Measurements from ENCODE around the gene UBQLN1. TPM values are rescaled to one million over a fixed set of nuclear protein-coding genes. Genes with fewer than 3 reads are reported as not detected.
"Not testable (repeated sequence)": the region's sequence is repeated elsewhere in the genome, so short reads cannot be mapped to it uniquely, and the experiment has no call there.

The UBQLN1 gene
- total RNA-seq = 119 and 126 TPM in 2 replicates

DNA sequence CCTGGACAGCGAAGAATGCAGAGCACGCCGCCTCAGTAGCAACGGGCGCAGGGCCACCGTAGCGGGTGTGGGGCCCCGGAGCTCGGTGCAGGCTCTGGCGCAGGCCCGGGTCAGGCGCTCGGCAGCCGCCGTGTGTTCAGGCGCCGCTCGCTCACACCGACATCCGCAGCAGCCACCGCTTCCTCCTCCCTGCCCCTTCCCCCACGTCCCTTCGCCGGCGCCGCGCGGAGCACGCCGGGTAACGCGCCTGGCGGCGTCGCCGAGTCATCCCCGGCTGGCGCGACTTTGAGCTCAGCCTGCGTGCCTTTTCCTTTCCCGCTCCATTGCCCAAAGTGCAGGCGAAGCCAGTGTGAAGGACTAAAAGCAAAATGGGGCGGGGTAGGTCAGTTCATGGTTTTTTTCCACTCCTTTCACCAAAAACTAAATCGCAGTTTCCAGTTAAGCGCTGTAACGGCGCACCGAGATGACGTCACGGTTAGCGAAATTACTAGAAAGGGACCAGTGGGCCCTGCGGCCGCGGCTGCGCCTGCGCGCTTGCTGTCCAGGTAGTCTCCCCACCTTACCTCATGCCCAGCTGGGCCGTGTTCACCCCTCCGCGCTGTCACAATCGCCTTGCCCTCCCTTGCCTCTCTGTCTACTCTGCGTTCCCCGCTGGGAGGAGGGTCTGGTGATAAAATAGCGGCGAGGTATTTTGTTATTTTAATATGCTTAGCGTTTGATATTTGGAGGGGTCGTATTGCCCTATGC lies at the start of gene UBQLN1:
UBQLN1 (minus strand) TSS at position 191 of the 747 bp plus-strand sequence. CDS start 279 bp downstream, outside the sequence.
- intact Hi-C loops (cut with micrococcal nuclease) = loop anchor here (1.0 to 10.0 kb wide), 7 partner anchors 36 to 272 kb away; partner anchors contain the start of genes GKAP1, HNRNPK, IDNK and KIF27

DNA sequence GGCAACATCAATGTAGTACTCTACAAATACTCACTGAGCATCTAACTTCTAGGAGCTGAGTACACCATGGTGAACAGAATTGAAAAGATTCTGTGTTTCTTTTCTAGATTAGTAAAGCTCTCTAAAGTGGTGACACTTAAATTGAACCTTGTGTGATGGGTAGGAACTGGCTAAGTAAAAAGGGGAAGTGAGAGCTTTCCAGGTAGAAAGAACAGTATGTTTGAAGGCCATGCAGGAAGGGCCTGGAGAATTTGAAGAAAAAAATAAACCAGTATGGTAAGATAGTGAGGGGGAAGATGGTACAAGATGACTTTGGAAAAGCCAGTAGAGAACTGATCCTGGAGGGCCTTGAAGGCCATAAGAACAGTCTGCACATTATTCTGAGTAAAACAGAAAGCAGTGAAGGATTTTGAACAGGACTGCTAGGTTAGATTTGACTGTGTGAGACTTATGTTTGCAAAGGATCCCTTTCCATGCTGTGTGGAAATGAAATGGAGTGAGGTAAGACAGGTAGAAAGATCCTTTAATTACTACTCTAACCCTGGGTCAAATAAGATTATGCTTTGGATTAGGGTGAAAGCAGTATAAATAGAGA lies 46.7 kb upstream of the UBQLN1 start:
- intact Hi-C loops (cut with micrococcal nuclease) = no loop called here

DNA sequence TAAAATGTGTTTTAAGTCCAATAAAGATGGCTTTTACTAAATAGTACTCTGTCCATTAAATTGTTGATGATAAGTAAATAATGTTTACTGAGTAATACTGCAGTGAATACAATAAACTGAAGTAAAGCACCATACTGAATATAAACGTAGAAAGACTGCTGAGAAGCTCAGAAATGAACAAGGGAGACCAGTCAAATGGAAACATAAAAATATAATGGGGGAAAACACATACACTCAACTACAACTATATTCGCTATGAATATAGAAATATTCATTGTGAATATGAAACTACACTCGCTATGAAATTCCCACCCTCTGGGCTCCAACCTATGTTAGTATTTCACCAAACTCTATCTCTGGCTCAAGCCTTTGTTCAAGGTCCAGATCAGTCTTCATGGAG lies 41.9 kb upstream of the UBQLN1 start:
- intact Hi-C loops (cut with micrococcal nuclease) = no loop called here

DNA sequence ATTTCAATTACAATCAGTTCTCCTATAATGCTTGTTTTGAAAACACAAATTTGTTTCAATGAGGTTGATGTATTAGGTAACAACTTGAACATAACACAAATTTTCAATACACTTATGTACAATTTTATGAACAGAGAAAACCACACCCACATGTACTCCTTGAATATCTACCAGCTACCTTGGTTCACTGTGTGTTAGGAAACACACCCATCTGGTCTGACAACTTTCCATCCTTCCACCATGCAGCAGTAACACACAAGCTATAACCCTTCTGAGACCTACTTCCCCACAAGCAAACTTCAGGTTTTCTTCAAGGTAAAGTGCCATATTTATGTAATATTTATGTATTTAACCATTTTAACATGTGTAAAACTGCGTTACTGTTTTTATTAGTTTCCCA lies 36.4 kb upstream of the UBQLN1 start:
- intact Hi-C loops (cut with micrococcal nuclease) = no loop called here

DNA sequence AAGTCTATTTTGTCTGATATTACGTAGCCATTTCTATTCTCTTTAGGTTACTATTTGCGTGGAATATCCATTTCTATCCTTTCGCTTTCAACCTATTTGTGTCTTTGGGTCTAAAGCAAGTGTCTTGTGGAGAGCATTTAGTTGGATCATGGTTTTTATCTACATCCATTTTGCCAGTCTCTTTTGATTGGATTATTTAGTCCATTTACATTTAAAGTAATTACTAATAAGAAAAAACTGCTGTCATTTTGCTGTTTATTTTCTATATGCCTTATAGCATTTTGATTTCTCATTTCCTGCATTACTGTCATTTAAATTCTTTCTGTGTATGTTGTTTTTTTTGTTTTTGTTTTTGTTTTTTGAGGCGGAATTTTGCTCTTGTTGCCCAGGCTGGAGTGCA lies 26.0 kb upstream of the UBQLN1 start:
- intact Hi-C loops (cut with micrococcal nuclease) = no loop called here

DNA sequence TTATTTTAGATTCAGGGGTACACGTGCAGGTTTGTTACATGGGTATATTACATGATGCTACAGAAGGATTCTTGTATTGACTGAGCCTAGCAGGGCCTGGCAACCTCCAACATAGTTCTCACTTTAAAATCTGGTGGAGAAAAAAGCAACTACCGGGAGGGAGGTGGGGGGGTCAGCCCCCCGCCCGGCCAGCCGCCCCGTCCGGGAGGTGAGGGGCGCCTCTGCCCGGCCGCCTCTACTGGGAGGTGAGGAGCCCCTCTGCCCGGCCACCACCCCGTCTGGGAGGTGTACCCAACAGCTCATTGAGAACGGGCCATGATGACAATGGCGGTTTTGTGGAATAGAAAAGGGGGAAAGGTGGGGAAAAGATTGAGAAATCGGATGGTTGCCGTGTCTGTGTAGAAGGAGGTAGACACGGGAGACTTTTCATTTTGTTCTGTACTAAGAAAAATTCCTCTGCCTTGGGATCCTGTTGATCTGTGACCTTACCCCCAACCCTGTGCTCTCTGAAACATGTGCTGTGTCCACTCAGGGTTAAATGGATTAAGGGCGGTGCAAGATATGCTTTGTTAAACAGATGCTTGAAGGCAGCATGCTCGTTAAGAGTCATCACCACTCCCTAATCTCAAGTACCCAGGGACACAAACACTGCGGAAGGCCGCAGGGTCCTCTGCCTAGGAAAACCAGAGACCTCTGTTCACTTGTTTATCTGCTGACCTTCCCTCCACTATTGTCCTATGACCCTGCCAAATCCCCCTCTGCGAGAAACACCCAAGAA lies 21.0 kb upstream of the UBQLN1 start:
- intact Hi-C loops (cut with micrococcal nuclease) = not testable (repeated sequence)

DNA sequence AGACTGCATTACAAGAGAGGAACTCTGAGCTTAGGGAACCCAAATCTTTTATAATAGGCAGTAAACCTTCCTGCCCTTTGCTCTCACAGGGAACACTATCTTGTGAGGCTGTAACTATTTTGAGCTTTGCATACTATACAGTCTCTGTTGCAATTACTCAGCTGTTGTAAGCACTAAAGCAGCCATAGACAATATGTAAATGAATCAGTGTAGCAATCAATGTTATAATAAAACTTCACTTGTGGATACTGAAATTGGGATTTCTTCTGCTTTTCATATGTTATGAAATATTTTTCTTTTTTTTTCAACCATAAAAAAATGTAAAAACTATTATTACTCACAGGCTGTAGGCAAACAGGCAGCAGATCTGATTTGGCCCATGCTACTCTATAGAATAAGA lies 16.7 kb upstream of the UBQLN1 start:
- intact Hi-C loops (cut with micrococcal nuclease) = no loop called here

DNA sequence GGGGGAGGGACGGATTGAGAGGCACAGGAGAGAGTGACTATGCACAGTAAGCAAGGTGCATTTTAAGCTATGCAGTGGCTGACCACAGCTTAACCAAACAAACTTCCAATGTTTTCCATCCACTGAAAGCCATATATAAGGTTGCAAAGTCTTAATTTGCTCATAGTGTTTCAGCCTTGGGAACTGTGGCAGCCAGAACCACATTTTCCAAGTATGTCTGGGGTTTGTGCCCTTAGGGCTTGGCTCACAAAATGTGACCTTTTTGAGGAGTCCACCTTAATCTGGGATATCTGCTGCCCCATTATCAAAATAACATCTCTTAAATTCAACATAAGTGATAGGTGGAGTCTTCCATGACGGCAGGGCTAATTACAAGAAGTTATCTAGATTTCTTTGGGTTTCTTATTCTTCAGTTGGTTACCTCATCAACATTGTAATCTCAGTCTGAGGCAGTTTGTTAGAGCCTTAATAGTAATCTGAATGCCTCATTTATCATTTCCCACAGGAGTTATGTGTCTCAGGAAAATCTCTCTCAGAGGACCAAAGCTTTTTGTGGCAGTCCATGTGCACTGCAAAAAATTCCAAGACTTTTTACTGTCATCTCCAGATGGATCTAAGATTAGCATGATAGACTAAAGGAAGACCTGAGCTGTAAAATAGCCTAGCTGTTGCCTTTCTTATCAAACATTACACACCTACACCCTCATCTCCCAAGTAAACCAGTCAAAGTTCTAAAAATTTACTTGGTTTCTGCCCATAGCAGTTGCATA lies 15.2 kb upstream of the UBQLN1 start:
- intact Hi-C loops (cut with micrococcal nuclease) = no loop called here

DNA sequence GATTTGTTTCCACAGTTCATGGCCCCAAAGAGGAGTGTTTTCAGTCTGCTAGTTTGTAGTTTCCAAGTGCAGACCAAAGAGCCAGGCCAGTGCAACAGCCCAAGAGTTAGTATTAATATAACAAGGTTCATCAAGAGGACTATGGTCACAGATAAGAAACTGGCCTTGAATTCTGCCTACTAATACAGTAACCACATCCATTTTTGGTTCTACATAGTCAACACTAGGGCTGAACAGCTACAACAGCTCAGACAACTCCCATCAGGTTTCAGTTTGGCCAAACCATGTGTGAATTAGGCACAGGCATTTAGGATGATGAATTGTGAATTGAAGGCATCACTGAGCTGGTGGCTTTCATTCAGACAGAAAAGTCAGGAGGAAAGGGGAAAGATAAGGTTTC lies 13.8 kb upstream of the UBQLN1 start:
- intact Hi-C loops (cut with micrococcal nuclease) = no loop called here

DNA sequence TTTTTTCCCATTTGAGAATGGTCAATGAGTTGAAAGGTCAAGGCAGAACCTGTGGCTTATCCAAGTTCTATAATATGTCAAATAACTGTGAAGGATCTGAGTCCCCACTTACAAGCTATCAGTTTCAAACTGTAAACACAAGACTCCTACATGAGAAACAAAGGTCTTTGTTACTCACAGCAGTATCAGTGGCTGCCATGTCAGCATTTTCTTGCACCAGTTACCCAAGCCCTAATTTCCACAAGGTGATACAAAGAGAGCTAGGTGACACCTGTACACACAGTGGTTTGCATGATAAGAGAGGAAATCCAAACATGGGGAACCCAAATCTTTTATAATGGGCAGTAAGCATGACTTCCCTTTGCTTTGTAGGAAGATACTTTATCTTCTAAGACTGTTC lies 8.0 kb upstream of the UBQLN1 start:
- intact Hi-C loops (cut with micrococcal nuclease) = loop anchor here (2.0 kb wide), 1 partner anchor 95 kb away; no protein-coding TSS in a partner anchor

DNA sequence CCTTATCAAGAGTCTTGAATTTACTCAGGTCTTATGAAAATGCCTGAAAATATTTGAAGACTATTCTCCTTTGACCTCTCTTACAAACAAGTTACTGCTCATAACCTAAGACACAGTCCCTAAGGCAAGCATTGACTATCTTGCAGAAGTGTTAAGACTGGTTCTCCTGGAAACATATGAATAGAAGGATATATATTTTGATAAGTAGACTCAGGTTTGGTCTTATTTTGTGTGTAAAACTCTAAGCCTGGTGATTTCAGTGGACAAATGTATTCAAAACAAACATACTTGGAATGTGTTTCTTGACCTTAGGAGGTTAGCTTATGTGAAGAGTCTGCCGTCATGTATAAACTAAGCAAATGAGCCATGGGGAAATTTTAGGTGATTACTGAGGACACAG lies 7.5 kb upstream of the UBQLN1 start:
- intact Hi-C loops (cut with micrococcal nuclease) = loop anchor here (2.0 kb wide), 1 partner anchor 94 kb away; no protein-coding TSS in a partner anchor

DNA sequence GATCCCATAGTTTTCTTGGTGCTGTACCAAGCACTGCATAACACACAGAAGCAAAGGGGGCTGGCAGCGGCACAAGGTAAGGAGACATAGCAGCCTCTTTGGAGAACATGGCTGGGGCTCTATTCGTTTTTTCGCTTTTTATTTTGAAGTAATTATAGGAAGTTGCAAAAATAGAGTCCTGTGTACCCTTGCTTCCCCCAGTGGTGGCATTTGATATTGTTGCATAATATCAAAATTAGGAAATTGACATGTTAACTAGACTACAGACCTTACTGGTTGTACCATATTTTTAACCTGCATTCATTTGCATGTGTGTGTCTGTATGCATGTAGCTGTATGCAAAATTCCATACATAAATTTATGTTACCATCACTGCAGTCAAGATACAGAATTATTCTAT lies 6.6 kb upstream of the UBQLN1 start:
- intact Hi-C loops (cut with micrococcal nuclease) = loop anchor here (2.0 kb wide), 1 partner anchor 94 kb away; no protein-coding TSS in a partner anchor

DNA sequence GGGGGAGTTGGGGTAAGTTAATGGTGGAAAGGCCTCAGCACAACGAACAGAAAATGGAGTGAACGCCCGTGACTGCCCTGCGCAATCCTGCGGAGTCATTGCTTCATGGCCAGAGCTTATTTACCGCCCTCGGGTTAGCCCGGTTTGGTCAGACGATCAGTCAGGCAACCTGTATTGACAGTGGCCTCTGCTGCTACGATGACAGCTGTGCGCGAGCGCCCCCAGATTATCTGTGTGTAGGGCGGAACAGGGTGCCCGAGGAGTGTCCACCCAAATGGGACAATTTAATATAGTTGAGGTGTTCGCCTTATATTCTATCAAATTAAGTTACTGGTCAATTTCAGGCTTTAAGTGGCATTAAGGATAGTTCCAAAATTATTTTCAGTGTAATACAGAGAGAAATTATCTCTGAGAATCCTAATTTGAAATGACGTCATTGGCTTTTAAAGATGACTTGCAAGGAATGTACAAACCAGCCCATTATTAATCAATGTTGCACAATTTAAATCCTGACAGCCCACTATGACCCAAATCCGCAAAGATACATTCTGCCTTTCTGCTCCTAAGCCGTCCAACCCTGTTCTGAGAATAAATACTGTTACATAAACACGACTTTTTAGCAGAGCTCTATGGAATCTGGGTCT lies 879 bp upstream of the UBQLN1 start:
- intact Hi-C loops (cut with micrococcal nuclease) = loop anchor here (1.0 to 10.0 kb wide), 5 partner anchors 36 to 272 kb away; partner anchors contain the start of genes HNRNPK, KIF27 and RMI1

DNA sequence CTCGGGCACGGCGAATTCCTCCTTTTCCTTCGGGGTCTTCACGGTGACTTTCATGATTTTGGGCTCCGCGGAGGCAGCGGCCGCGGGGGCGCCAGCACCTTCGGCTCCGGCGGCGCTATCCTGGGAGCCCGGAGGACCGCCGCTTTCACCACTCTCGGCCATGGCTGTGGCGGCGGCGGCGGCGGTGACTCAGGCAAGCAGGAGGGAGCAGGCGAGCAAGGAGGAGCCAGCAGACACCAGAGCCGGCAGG lies 315 bp downstream of the UBQLN1 start:
- intact Hi-C loops (cut with micrococcal nuclease) = loop anchor here (1.0 to 10.0 kb wide), 5 partner anchors 35 to 235 kb away; partner anchors contain the start of genes GKAP1 and IDNK

DNA sequence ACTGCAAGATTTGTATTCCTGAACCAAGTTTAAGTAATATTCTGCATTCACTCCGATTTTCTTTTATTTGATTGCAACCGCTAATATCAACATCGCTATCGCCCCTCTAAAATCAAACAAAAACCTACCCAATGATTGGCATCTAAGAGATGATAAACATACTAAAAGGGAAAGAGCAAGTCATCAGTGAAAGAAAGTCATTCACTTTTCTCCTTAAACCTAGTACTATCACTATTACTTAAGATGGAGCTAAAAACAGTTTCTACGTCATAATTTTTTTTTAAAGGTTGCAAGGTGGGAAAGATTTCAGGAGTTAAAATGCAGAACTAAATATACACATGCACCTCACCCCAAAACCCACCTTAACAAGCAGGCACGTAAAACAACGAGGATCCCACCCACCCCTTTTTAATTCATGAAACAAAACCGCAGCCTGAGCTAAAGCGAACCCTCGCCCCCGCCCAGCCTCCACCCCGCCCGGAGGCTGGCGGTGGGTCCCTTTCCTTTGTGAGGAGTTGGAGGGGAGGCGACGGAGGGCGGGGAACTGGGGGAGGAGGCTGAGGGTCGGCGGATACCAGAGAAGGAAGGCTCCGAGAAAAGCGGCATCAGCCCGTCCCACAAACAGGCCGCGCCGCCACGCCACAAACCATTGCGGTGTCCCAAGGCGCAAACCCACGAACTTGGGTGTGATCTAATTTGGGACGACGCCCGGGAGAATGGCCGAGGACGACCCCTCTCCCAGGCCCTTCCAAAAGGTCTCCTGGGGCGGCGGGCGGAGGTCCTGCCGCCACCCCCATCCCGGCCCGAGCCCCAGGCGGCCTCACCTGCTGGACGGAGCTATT lies 861 bp downstream of the UBQLN1 start:
- intact Hi-C loops (cut with micrococcal nuclease) = loop anchor here (1.0 to 10.0 kb wide), 5 partner anchors 35 to 235 kb away; partner anchors contain the start of genes GKAP1 and IDNK

DNA sequence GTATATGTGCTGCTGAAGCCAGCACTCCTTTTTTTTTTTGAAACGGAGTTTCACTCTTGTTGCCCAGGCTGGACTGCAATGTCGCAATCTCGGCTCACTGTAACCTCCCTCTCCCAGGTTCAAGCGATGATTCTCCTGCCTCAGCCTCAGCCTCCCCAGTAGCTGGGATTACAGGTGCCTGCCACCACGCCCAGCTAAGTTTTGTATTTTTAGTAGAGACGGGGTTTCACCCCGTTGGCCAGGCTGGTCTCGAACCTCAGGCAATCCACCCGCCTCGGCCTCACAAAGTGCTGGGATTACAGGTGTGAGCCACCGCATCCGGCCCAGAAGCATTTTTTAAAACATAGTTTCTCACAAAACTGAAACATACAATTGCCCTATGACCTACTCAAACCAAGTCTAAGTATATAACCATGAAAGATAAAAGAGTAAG lies 2.5 kb downstream of the UBQLN1 start:
- intact Hi-C loops (cut with micrococcal nuclease) = loop anchor here (5.0 to 10.0 kb wide), 3 partner anchors 33 to 233 kb away; no protein-coding TSS in a partner anchor

DNA sequence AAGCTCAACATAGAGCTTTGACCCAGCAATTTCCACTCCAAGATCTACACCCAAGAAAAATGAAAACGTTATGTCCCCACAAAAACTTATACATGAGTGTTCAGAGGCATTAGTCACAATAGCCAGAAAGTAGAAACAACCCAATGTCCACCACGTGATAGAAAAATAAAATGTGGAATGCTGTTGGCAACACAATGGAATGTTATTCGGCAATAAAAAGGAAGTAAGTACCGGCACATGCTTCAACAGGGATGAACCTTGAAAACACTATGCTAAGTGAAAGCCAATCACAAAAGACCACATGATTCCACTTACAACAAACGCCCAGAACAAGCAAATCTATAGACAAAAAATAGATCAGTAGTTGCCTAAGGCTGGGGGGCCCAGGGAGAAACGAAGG lies 6.0 kb downstream of the UBQLN1 start:
- intact Hi-C loops (cut with micrococcal nuclease) = loop anchor here (10.0 kb wide), 1 partner anchor 47 kb away; no protein-coding TSS in a partner anchor

DNA sequence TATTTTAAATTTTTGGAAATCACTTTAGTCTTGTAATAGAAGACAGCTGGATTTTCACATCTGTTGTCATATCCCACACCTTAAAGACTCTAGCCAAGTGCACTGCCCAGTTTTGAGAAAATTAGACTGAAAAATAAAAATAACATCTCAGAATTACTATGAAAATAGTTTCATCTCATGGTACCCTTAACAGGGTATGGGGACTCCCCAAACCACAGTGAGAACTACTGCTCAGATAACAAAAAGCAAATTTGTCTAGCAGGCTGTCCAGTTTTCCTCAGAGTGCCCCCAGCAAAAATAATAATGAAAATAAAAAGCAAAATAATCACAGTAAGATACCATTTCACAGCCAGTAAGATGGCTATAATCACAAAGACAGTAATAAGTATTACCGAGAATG lies 6.5 kb downstream of the UBQLN1 start:
- intact Hi-C loops (cut with micrococcal nuclease) = loop anchor here (10.0 kb wide), 1 partner anchor 46 kb away; no protein-coding TSS in a partner anchor

DNA sequence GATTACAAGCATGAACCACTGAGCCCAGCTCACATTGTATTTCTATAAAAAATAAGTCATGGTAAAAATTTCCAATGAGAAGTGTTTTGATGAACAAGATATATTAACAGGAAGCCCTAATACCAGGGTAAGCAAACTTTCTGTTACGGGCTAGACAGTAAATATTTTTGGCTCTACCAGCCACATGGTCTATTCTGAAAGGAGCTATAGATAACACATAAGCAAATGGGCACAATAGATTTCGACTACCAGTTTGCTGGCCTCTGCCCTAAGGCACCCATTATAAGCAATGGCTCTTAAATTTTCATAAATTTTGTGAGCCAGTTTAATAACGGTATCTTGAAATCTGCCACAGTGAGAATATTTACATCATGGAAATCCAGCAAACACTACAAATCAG lies 8.1 kb downstream of the UBQLN1 start:
- intact Hi-C loops (cut with micrococcal nuclease) = loop anchor here (10.0 kb wide), 1 partner anchor 45 kb away; no protein-coding TSS in a partner anchor
